Caki2 (cell line): ENCODE data around the gene AK9. TPM values are rescaled to one million over a fixed set of nuclear protein-coding genes. Genes with fewer than 3 reads are reported as not detected.
"Not testable (repeated sequence)": the region's sequence is repeated elsewhere in the genome, so short reads cannot be mapped to it uniquely, and the experiment has no call there.

Experiments
- DNase-seq: peaks from one replicate; pipeline ENCODE4 v3.0.0-alpha.2; 2015; ENCODE audit warnings: low read depth
- in situ Hi-C: cut with HindIII; loops from 2 replicates; pipeline ENCODE4 v1.10.0; 2016; ENCODE audit warnings: low sequenced_read_pairs, low pct_unique_long_range_greater_than_20kb, mixed read lengths
- total RNA-seq: library from RNA; depleted of rRNA; stranded (reverse); fragments of >200 nt; shearing (Covaris generic); gene quantifications from 2 replicates; pipeline ENCODE4 v1.2.3, GENCODE V29; 2014; ENCODE audit warnings: low replicate concordance

The AK9 gene
- total RNA-seq, 1 experiment from 2014 or later, result 0.14 TPM

DNA sequence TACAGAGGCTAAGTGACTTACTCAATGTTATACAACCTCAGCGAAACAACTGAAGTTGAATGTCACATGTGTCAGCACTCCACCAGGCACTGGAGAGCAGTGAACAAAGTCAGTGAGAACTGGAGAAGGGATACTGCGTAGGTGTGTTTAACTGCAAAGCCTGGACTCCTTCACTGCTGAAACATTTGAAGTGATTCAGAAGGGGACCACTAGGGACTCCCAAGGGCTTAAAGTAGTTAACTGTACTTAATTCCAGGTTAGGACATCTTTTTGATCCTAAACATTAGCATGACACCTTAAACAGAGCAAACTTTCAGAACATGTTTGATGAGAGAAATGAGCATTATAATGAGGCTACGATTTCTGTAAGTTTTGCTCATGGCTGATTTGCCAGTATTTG lies 163.0 kb downstream of the AK9 start:
- in situ Hi-C loops, result no loop called here
- no peak for DNase-seq

DNA sequence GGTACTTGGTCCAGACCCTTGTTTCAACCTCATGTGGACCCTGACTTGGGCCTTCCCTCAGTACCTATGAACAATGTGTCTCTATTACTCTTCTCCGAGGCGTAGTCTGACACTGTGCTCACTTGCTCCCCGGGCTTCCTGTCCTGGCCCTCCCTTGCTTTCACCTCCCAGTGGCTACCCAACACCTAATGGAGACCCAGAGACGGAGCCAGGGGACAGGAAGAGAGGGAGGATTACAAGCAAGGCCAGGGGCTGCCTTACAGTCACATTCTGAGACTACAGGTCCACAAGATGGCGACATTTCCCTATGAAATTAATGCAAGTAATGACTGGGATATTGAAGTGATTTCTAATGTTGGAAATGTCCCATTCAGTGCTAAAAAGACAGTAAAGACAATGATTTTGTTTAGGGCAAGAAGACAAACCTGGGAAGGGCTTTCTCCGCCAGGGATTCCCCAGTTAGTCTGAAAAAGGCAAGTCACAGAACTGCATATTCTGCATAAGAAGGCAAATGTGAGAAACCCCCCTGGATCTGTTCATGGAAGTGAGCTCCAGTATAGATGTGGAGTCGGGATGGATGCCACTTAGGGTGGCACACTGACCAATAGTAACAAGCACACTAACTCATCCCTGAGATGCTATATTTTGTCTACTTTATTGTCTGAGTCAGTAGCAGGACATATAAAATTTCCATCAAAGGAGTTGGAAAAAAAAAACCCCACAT lies 163.9 kb downstream of the AK9 start:
- in situ Hi-C loops, result no loop called here
- DNase-seq, result peak; percentile 38

- no peak for DNase-seq
- in situ Hi-C loops, result no loop called here
Observed at GRCh38 chr6:109524129-109524528, 166.9 kb downstream of the AK9 start.

DNA sequence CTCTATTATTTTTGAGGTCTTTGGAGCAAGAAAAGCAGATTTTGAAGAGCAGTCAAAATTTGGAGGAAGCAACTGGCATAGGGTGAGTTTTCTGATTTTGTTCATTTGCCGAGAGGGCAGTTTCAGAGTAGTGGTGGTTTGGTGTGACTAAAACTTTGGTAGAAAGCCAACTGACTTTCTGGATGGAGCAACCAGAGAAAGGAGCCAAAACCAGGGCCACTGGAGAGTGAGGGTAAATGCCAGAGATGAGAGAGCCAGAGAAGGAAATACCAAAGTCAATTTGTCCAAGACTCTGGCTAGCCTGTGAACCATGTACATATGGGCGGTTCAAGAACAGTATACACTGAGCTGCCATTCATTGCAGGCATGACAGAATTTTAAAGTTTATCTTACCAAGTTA lies 167.5 kb downstream of the AK9 start:
- in situ Hi-C loops, result no loop called here
- no peak for DNase-seq

DNA sequence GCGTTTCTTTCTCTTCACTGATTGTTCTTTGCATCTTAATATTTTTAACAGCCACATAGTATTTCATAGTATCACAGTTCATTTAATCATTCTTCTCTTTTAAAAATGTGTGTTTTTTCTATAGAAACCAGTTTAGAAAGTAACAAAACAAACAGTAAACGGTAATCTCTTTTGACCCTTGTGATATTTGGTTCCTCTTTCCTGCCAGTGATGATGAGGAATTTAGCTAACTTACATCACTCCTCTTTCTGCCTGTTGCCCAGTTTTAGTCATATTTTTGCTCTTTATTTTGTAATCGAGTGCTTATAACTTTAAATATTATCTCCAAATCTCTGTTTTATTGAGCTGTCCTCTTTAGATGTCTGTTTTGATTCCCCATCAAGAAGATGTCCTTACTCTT lies 169.9 kb downstream of the AK9 start:
- in situ Hi-C loops, result no loop called here
- no peak for DNase-seq

GRCh38 chr6:109519647-109520046 lies 171.4 kb downstream of the AK9 start:
- in situ Hi-C loops, DNase-seq: not testable (repeated sequence)

GRCh38 chr6:109516929-109517328 lies 174.1 kb downstream of the AK9 start:
- no peak for DNase-seq
- in situ Hi-C loops, result no loop called here

DNA sequence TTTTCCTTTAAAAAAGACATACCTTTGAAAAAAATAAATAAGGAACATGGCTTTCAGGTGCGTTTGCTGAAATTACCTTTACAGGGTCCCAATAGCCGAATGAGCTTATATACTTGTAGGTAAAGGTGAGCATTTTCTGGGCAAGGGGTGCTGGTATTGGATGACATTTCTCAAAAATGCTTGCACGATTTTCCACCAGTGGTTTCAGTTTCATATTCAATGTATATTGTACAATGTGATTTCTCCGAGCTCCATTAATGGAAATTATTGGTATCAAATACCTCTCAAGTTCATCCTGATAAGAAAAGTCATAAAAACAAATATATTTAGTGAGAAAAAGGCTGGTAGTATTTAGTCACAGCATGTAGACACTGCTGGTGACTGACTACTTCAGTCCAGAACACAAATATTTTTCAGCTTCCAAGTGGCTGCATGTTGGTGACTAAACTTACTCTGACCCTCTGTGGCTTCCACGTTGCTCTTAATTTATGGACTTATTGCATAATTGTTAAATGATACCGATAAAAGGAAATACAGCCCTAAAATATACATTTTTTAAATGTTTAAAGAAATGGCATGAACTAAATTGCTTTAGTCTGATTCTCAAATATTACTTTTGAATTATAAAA lies 175.1 kb downstream of the AK9 start:
- in situ Hi-C loops, result no loop called here
- no peak for DNase-seq

DNA sequence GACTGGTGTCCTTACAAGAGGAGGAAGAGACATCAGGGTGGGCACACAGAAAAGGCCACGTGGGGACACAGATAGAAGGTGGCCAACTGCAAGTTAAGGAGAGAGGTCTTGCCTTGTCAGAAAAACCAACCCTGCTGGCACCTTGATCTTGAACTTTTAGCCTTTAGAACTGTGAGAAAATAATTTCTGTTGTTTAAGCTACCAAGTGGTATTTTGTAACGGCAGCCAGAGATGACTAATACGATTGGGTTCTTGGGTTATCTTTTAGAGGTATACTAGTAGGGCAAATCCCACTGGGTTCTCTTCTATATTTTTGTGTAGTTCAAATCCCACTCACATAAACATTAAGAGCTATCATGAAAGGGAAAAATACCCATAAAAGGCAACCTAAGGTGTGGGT lies 176.1 kb downstream of the AK9 start:
- no peak for DNase-seq
- in situ Hi-C loops, result no loop called here

GRCh38 chr6:109513571-109514071 lies 177.4 kb downstream of the AK9 start:
- DNase-seq, result peak; percentile 41
- in situ Hi-C loops, result no loop called here

- no peak for DNase-seq
- in situ Hi-C loops, result no loop called here
Observed at GRCh38 chr6:109512271-109512817, 178.7 kb downstream of the AK9 start.

- DNase-seq, result no peak
- in situ Hi-C loops, result no loop called here
Observed at GRCh38 chr6:109511832-109512231, 179.2 kb downstream of the AK9 start.

- DNase-seq, result no peak
- in situ Hi-C loops, result no loop called here
Observed at GRCh38 chr6:109510358-109510757, 180.6 kb downstream of the AK9 start.

DNA sequence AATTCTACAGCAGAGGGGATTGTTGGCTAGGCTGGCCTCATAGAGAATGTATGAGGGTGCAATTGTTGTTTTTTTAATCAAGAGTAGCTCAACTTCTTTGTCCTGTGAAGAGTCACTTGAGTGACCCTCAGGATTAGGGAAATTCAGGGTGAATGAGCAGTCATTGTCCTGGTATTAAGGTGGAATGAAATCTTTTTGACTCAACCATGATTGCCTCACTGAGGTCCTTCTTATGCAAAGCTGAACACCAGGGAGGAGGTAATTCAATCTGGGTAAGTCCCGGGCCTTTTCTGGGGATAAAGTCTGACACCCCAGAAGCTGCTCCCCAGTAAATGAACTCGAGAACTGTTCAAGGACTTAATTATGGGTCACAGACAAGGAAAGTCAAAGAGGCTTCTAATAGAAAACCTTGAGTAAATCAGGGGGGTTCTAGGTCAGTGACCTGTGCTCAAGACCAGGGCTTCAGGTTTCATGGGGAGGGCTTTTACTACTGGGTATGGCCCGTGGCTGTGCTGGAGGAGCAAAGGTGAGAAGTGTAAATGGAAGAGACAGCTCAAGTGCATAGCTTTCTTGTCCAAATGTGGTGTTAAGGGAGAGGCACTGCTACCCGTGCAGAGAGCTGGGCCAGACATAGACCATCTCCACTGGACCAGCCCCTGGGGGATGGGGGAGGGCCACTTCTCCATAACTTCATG lies 182.7 kb downstream of the AK9 start:
- DNase-seq, result no peak
- in situ Hi-C loops, result no loop called here

DNA sequence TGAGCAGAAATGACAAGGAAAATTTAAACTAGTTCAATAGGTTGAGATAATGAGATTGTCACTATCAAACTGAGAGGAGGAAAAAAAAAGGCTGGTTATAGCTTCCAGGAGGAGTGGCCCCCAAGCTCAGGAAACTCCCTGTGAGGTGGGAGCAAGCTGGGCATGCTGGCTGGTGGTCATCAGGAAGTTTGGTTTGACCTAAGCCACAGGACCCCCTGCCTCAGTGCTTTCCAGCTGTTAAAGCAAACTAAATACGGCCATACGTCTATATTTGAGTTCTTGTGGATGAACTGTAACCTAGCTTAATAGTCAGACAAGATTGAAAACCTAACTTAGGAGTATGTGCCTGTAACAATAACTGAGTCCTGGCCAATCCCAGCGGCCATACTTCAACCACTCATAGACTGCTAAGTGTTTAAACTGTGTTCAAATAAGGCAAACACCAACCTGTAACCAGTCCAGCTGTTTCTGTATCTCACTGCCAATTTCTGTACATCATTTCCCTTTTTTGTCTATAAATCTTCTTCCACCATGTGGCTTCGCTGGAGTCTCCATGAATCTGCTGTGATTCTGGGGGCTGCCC lies 183.4 kb downstream of the AK9 start:
- DNase-seq, result no peak
- in situ Hi-C loops, result no loop called here

- DNase-seq, result no peak
- in situ Hi-C loops, result no loop called here
Observed at GRCh38 chr6:109506841-109507240, 184.2 kb downstream of the AK9 start.

GRCh38 chr6:109506314-109506713 lies 184.7 kb downstream of the AK9 start:
- in situ Hi-C loops, result no loop called here

DNA sequence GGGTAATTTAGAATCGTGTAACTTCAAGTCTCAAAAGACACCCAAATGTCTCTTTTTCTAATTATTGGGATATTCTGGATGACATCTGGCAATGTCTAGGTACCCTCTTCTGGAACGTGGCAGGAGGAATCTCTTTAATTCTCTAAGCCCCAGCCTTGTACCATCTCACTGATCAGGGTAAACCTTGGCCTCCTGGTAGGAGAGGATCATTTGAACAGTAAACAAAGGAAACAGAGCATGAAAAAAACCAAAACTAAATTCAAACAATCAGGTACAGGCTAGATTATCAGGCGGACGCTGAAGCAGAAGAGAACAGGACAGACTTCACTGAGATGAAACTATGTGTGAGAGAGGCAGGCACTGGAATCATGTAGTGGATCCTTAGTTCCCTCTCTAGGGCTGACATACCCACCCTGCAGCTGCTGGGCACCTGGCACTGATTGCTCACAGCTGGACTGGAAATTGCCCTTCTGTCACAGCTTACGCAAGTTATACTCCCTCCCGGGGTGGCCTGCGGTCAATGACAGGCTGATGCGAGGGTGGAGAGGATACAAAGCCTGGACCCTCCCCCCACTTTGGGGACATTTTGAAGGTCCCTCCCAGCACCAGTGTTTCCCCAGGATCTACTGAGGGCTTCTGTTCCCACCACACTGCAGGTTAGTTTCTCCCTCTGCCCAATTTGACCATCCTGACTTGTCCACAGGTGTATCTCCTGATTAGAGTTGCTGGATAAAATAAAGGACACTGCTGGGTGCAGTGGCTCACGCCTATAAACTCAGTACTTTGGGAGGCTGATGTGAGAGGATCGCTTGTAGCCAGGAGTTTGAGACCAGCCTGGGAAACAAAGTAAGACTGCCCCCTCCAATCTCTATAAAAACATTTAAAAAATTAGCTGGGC lies 187.4 kb downstream of the AK9 start:
- DNase-seq, result no peak
- in situ Hi-C loops, result no loop called here

More at GRCh38 chr6:109506314-109506713, 184.7 kb downstream of the AK9 start:
- DNase-seq, result no peak
